Measurements from ENCODE around the gene ATP9A. TPM values are rescaled to one million over a fixed set of nuclear protein-coding genes. Genes with fewer than 3 reads are reported as not detected.

ATP9A gene
- total RNA-seq, 1 donor from 2014 or later = 25.2 TPM

GRCh38 chr20:51600950-51601349 is 167.2 kb downstream of the ATP9A start:
- Histone ChIP-seq H3K27ac (replicated peaks) (no peak overlapping the region), H3K36me3 (peaks cover 38% of the 10 kb centered on the region)

GRCh38 chr20:51600016-51600420 is 168.2 kb downstream of the ATP9A start:
- no peak overlapping the region for H3K4me3 ChIP-seq
- H3K27ac ChIP-seq (replicated peaks) = no peak overlapping the region
- intact Hi-C loops (cut with micrococcal nuclease) = no loop called here
- H3K36me3 ChIP-seq = peaks cover 34% of the 10 kb centered on the region
- no peak for DNase-seq
- H3K27me3 ChIP-seq (ENCODE audit: low read depth) = no peaks in the 10 kb centered on the region
- H3K4me1 ChIP-seq = peaks cover 4% of the 10 kb centered on the region
- no peaks in the 10 kb centered on the region for H3K9me3 ChIP-seq (replicated peaks)
- no peak for TF ChIP-seq CTCF (IDR thresholded peaks at IDR 0.05; ENCODE audit: borderline replicate concordance)

More at GRCh38 chr20:51600950-51601349, 167.2 kb downstream of the ATP9A start:
- Histone ChIP-seq H3K4me3 (no peak overlapping the region), H3K9me3 (replicated peaks) (no peaks in the 10 kb centered on the region), H3K4me1 (no peaks in the 10 kb centered on the region), H3K27me3 (ENCODE audit: low read depth) (no peaks in the 10 kb centered on the region)
- intact Hi-C loops (cut with micrococcal nuclease) = no loop called here
- no peak for DNase-seq
- no peak for TF ChIP-seq CTCF (IDR thresholded peaks at IDR 0.05; ENCODE audit: borderline replicate concordance)

GRCh38 chr20:51598556-51598955 is 169.6 kb downstream of the ATP9A start:
- Histone ChIP-seq H3K4me1 (peaks cover 4% of the 10 kb centered on the region), H3K27ac (replicated peaks) (no peak overlapping the region), H3K4me3 (no peak overlapping the region), H3K36me3 (peaks cover 20% of the 10 kb centered on the region), H3K9me3 (replicated peaks) (no peaks in the 10 kb centered on the region), H3K27me3 (ENCODE audit: low read depth) (no peaks in the 10 kb centered on the region)
- no peak for DNase-seq
- TF ChIP-seq CTCF (IDR thresholded peaks at IDR 0.05; ENCODE audit: borderline replicate concordance) = no peak
- intact Hi-C loops (cut with micrococcal nuclease) = loop anchor here (5.0 kb wide), 1 partner anchor 226 kb away; no protein-coding TSS in a partner anchor

- intact Hi-C loops (cut with micrococcal nuclease) = loop anchor here (5.0 kb wide), 1 partner anchor 225 kb away; no protein-coding TSS in a partner anchor
- Histone ChIP-seq H3K27me3 (ENCODE audit: low read depth) (no peaks in the 10 kb centered on the region), H3K36me3 (peaks cover 13% of the 10 kb centered on the region), H3K4me3 (no peak overlapping the region), H3K4me1 (peaks cover 4% of the 10 kb centered on the region), H3K27ac (replicated peaks) (no peak overlapping the region), H3K9me3 (replicated peaks) (no peaks in the 10 kb centered on the region)
- no peak for DNase-seq
- TF ChIP-seq CTCF (IDR thresholded peaks at IDR 0.05; ENCODE audit: borderline replicate concordance) = no peak
Measured at GRCh38 chr20:51597389-51598231, 170.6 kb downstream of the ATP9A start.

- DNase-seq = no peak
- no peak for TF ChIP-seq CTCF (IDR thresholded peaks at IDR 0.05; ENCODE audit: borderline replicate concordance)
- Histone ChIP-seq H3K4me3 (no peak overlapping the region), H3K9me3 (replicated peaks) (no peaks in the 10 kb centered on the region), H3K27me3 (ENCODE audit: low read depth) (no peaks in the 10 kb centered on the region), H3K27ac (replicated peaks) (no peak overlapping the region), H3K36me3 (peaks cover 13% of the 10 kb centered on the region), H3K4me1 (peaks cover 4% of the 10 kb centered on the region)
- intact Hi-C loops (cut with micrococcal nuclease) = loop anchor here (5.0 kb wide), 1 partner anchor 225 kb away; no protein-coding TSS in a partner anchor
Measured at GRCh38 chr20:51596668-51597388, 171.4 kb downstream of the ATP9A start.
